ENCODE measurements around the gene HOXA3.
A peak's percentile ranks its signal among the peaks of the same experiment; 100 is the strongest.

HOXA3 gene

GRCh38 chr7:27160546-27161213 lies 8.3 kb upstream of the HOXA3 start:
- DNase-seq: peak; percentile 71
- peaks cover 91% of the 10 kb centered on the region for H3K27me3 ChIP-seq (replicated peaks; ENCODE audit: insufficient read depth, low read length)
- peak overlapping the region; percentile 6; the same call in 1 of the 2 replicates for H3K9ac ChIP-seq (ENCODE audit: low read length)
- H4K20me1 ChIP-seq (ENCODE audit: insufficient read depth, low read length): no peaks in the 10 kb centered on the region
- H3K27ac ChIP-seq (ENCODE audit: low read length): no peak overlapping the region
- no peaks in the 10 kb centered on the region for H3K9me3 ChIP-seq (replicated peaks; ENCODE audit: insufficient read depth, low read length)
- no peaks in the 10 kb centered on the region for H3K79me2 ChIP-seq (ENCODE audit: low read length)
- H3K4me3 ChIP-seq (ENCODE audit: low read length): peak overlapping the region; percentile 64
- TF ChIP-seq EZH2 (optimal IDR thresholded peaks at IDR 0.05; ENCODE audit: low read depth, low read length) (no peak), CTCF (IDR thresholded peaks at IDR 0.05; ENCODE audit: low read length) (peak; percentile 96)
- H3K9me2 ChIP-seq (replicated peaks; ENCODE audit: insufficient read depth, low read length): no peaks in the 10 kb centered on the region
- H3K4me1 ChIP-seq (ENCODE audit: low read length): 0 out of 2 replicates have a peak, but pooled peaks cover 4% of the 10 kb centered on the region
- H3K36me3 ChIP-seq (replicated peaks; ENCODE audit: insufficient read depth, low read length): no peaks in the 10 kb centered on the region
- H2AFZ ChIP-seq (ENCODE audit: low read length): peak overlapping the region; percentile 91
- H3F3A ChIP-seq (ENCODE audit: insufficient read depth, low read length): no peaks in the 10 kb centered on the region
- peak overlapping the region; percentile 96 for H3K4me2 ChIP-seq (ENCODE audit: low read depth, low read length)

- TF ChIP-seq CTCF (IDR thresholded peaks at IDR 0.05; ENCODE audit: low read length) (no peak), EZH2phosphoT487 (IDR thresholded peaks at IDR 0.05; ENCODE audit: low read length) (0 out of 2 replicates have a peak, but pooled peaks have one; percentile 58)
- Histone ChIP-seq H3K27ac (ENCODE audit: low read length) (no peak overlapping the region), H3K9ac (ENCODE audit: low read length) (peak overlapping the region; percentile 6; the same call in 1 of the 2 replicates), H3K4me2 (ENCODE audit: low read depth, low read length) (peak overlapping the region; percentile 96), H3K9me3 (replicated peaks; ENCODE audit: insufficient read depth, low read length) (no peaks in the 10 kb centered on the region), H2AFZ (ENCODE audit: low read length) (peak overlapping the region; percentile 91), H3F3A (ENCODE audit: insufficient read depth, low read length) (no peaks in the 10 kb centered on the region), H3K27me3 (replicated peaks; ENCODE audit: insufficient read depth, low read length) (peaks cover 91% of the 10 kb centered on the region), H3K4me1 (ENCODE audit: low read length) (0 out of 2 replicates have a peak, but pooled peaks cover 4% of the 10 kb centered on the region), H3K79me2 (ENCODE audit: low read length) (no peaks in the 10 kb centered on the region), H3K9me2 (replicated peaks; ENCODE audit: insufficient read depth, low read length) (no peaks in the 10 kb centered on the region), H3K36me3 (replicated peaks; ENCODE audit: insufficient read depth, low read length) (no peaks in the 10 kb centered on the region), H3K4me3 (ENCODE audit: low read length) (peak overlapping the region; percentile 64), H4K20me1 (ENCODE audit: insufficient read depth, low read length) (no peaks in the 10 kb centered on the region)
- DNase-seq: no peak
Measured at GRCh38 chr7:27160145-27160545, 7.8 kb upstream of the HOXA3 start.

GRCh38 chr7:27159266-27160144 lies 7.1 kb upstream of the HOXA3 start:
- H3K36me3 ChIP-seq (replicated peaks; ENCODE audit: insufficient read depth, low read length): no peaks in the 10 kb centered on the region
- peak overlapping the region; percentile 64; the same call in 1 of the 2 replicates for H3K4me3 ChIP-seq (ENCODE audit: low read length)
- H3K9ac ChIP-seq (ENCODE audit: low read length): no peak overlapping the region
- DNase-seq: no peak
- no peaks in the 10 kb centered on the region for H3F3A ChIP-seq (ENCODE audit: insufficient read depth, low read length)
- no peaks in the 10 kb centered on the region for H4K20me1 ChIP-seq (ENCODE audit: insufficient read depth, low read length)
- TF ChIP-seq CTCF (IDR thresholded peaks at IDR 0.05; ENCODE audit: low read length) (no peak), EZH2phosphoT487 (IDR thresholded peaks at IDR 0.05; ENCODE audit: low read length) (no peak), EZH2 (optimal IDR thresholded peaks at IDR 0.05; ENCODE audit: low read depth, low read length) (no peak)
- peak overlapping the region; percentile 96; the same call in 1 of the 2 replicates for H3K4me2 ChIP-seq (ENCODE audit: low read depth, low read length)
- no peak overlapping the region for H2AFZ ChIP-seq (ENCODE audit: low read length)
- H3K27me3 ChIP-seq (replicated peaks; ENCODE audit: insufficient read depth, low read length): peaks cover 91% of the 10 kb centered on the region
- H3K79me2 ChIP-seq (ENCODE audit: low read length): no peaks in the 10 kb centered on the region
- H3K9me2 ChIP-seq (replicated peaks; ENCODE audit: insufficient read depth, low read length): no peaks in the 10 kb centered on the region
- H3K27ac ChIP-seq (ENCODE audit: low read length): no peak overlapping the region
- H3K9me3 ChIP-seq (replicated peaks; ENCODE audit: insufficient read depth, low read length): no peaks in the 10 kb centered on the region
- H3K4me1 ChIP-seq (ENCODE audit: low read length): peaks cover 4% of the 10 kb centered on the region; the same call in 1 of the 2 replicates

Measured in MM.1S (cell line).